Skeletal muscle tissue (tissue), 4 donors: Measurements from ENCODE around the gene SNTG2. TPM values are rescaled to one million over a fixed set of nuclear protein-coding genes. Genes with fewer than 3 reads are reported as not detected.
"Not testable (repeated sequence)": the region's sequence is repeated elsewhere in the genome, so short reads cannot be mapped to it uniquely, and the experiment has no call there.

Experiments used
- H3K27ac ChIP-seq: one replicate; pipeline ENCODE4 v1.7.0; 2013; ENCODE audit warnings: mild to moderate bottlenecking, low read depth, low read length, inconsistent platforms
- H3K27me3 ChIP-seq, 3 donors: one replicate each; pipeline ENCODE4 v1.7.0; 2013; ENCODE audit warnings: low read length in 3 of 3; ENCODE audit not compliant: control insufficient read depth in 3 of 3, insufficient read depth in 3 of 3
- H3K36me3 ChIP-seq, 3 donors: one replicate each; pipeline ENCODE4 v1.7.0; 2013; ENCODE audit warnings: low read length in 3 of 3; ENCODE audit not compliant: control insufficient read depth in 3 of 3, insufficient read depth in 3 of 3
- H3K4me1 ChIP-seq, 3 donors: one replicate each; pipeline ENCODE4 v1.7.0; 2013; ENCODE audit warnings: low read length in 3 of 3, mild to moderate bottlenecking in 3 of 3; ENCODE audit not compliant: control insufficient read depth in 3 of 3, insufficient read depth in 3 of 3
- H3K4me3 ChIP-seq, 3 donors: one replicate each; pipeline ENCODE4 v1.7.0; 2013; ENCODE audit warnings: low read length in 3 of 3
- H3K9ac ChIP-seq, 3 donors: one replicate each; pipeline ENCODE4 v1.7.0; 2013; ENCODE audit warnings: low read length in 3 of 3, mild to moderate bottlenecking in 3 of 3, moderate library complexity in 2 of 3, low read depth in 1 of 3
- H3K9me3 ChIP-seq, 3 donors: one replicate each; pipeline ENCODE4 v1.7.0; 2013; ENCODE audit warnings: low read length in 3 of 3; ENCODE audit not compliant: control insufficient read depth in 3 of 3
- total RNA-seq: library from RNA; depleted of rRNA; stranded (reverse); fragments of >200 nt; gene quantifications from one replicate; pipeline ENCODE4 v1.2.3, GENCODE V29; 2014
- donor health status: Osteomylitis.

Gene SNTG2
- total RNA-seq, 1 donor from 2014 or later = under 0.01 TPM

GRCh38 chr2:1078326-1078725 is 127.7 kb downstream of the SNTG2 start:
- Histone ChIP-seq H3K27ac (no peak overlapping the region), H3K9ac (no peak overlapping the region), H3K4me1 (peaks cover 0 to 6% (median 0%) of the 10 kb centered on the region in 3 donors), H3K27me3 (peaks cover 8 to 25% (median 15%) of the 10 kb centered on the region in 3 donors), H3K4me3 (no peak overlapping the region), H3K36me3 (no peaks in the 10 kb centered on the region), H3K9me3 (no peaks in the 10 kb centered on the region)

DNA sequence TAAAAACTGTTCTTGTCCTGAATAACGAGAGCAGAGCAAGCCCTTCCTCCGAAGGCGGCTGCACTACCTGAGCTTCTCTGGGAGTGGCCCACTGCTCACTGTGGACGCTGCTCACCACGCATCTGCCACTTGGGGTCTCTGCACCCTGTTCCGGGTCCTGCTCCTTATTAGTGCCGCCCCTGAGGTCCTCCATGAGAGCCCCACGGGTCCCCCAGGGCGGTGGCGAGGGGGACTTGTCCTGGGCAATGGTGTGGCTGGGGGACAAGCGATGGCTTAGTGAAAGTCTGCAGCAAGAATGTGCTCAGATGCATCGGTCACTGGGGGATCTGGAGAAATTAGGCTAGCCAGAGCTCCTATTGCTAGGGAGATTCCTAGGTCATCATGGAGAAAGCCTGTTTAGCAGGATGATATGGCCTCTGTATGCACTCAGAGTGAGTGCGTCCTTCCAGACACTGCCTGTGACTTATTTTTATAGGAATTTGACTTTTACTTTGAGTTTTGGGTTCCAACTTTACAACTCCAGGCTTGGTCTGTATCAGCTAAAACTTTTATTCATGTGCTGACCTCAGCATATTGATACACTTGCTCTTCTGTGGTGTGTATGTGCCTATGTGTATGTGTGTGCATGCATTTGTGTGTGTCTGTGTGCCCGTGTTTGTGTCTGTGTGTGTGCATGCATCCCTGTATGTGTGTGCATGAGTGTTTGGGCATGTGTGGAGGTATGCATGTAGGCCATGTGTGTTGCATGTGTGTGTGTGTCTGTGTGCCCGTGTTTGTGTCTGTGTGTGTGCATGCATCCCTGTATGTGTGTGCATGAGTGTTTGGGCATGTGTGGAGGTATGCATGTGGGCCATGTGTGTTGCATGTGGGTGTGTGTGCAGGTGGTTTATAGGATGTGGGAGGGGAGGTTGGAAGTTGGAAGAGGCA is 129.5 kb downstream of the SNTG2 start:
- Histone ChIP-seq H3K9ac (no peak overlapping the region), H3K36me3 (no peaks in the 10 kb centered on the region), H3K27me3 (peaks cover 8 to 33% (median 15%) of the 10 kb centered on the region in 3 donors), H3K4me1 (peaks cover 0 to 6% (median 0%) of the 10 kb centered on the region in 3 donors), H3K27ac (no peak overlapping the region), H3K9me3 (no peaks in the 10 kb centered on the region), H3K4me3 (no peak overlapping the region)

- Histone ChIP-seq H3K4me3 (no peak overlapping the region), H3K9ac (no peak overlapping the region), H3K4me1 (peaks cover 0 to 6% (median 0%) of the 10 kb centered on the region in 3 donors), H3K27ac (no peak overlapping the region), H3K9me3 (no peaks in the 10 kb centered on the region), H3K27me3 (peaks cover 8 to 33% (median 15%) of the 10 kb centered on the region in 3 donors), H3K36me3 (no peaks in the 10 kb centered on the region)
These were observed 131.0 kb downstream of the SNTG2 start for GRCh38 chr2:1081451-1082225.

GRCh38 chr2:1082456-1083205 is 132.0 kb downstream of the SNTG2 start:
- no peaks in the 10 kb centered on the region for H3K36me3 ChIP-seq
- no peak overlapping the region for H3K4me3 ChIP-seq
- peaks cover 8 to 33% (median 13%) of the 10 kb centered on the region in 3 donors for H3K27me3 ChIP-seq
- H3K9me3 ChIP-seq = no peaks in the 10 kb centered on the region
- peaks cover 0 to 6% (median 0%) of the 10 kb centered on the region in 3 donors for H3K4me1 ChIP-seq
- no peak overlapping the region for H3K27ac ChIP-seq
- H3K9ac ChIP-seq = no peak overlapping the region

DNA sequence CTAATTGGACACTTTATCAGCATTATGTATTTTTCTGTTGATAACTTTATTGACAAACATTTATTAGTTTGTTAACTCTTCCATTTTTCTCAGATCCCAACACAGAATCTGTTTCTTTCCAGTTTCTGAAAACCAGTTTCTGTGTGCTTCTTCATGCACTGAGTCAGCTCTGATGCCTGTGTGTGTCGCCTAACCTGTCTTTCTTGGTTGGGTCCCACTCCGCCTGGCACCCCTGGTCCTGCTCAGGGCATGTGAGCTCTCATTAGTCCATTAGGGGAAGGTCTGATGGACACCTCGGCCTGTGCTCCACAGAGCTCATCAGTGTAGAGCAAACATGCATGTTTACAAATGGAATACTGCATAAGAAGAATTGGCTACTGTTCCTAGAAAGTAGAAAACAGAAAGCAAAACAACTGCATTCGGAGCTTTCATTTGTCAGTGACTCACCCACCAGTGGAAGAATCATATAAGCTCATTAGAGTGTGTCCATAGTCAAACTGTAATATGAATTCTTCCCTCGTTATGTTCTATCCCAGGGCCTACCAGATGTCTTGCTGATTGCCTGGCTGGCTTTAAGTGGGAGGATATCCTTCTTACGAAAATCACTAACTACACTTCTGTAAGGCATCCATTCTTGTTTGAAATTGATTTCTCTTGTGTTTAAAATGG is 137.7 kb downstream of the SNTG2 start:
- Histone ChIP-seq H3K4me1 (no peaks in the 10 kb centered on the region), H3K9ac (no peak overlapping the region), H3K36me3 (no peaks in the 10 kb centered on the region), H3K4me3 (no peak overlapping the region), H3K27ac (no peak overlapping the region), H3K9me3 (no peaks in the 10 kb centered on the region), H3K27me3 (peaks cover 0 to 8% (median 0%) of the 10 kb centered on the region in 3 donors)

GRCh38 chr2:1088940-1089339 is 138.3 kb downstream of the SNTG2 start:
- Histone ChIP-seq H3K4me1 (no peaks in the 10 kb centered on the region), H3K27me3 (peaks cover 0 to 6% (median 0%) of the 10 kb centered on the region in 3 donors), H3K9me3 (no peaks in the 10 kb centered on the region), H3K4me3 (no peak overlapping the region), H3K27ac (no peak overlapping the region), H3K9ac (no peak overlapping the region), H3K36me3 (no peaks in the 10 kb centered on the region)

- Histone ChIP-seq H3K4me1 (no peaks in the 10 kb centered on the region), H3K27me3 (no peaks in the 10 kb centered on the region), H3K36me3 (no peaks in the 10 kb centered on the region), H3K4me3 (no peak overlapping the region), H3K9me3 (no peaks in the 10 kb centered on the region), H3K27ac (no peak overlapping the region), H3K9ac (no peak overlapping the region)
These were observed 141.4 kb downstream of the SNTG2 start for GRCh38 chr2:1091895-1092585.

GRCh38 chr2:1093668-1094067 is 143.0 kb downstream of the SNTG2 start:
- not testable (repeated sequence) for H3K4me1 ChIP-seq, H3K9ac ChIP-seq, H3K9me3 ChIP-seq, H3K4me3 ChIP-seq, H3K36me3 ChIP-seq, H3K27me3 ChIP-seq
- peak overlapping the region; percentile 58 for H3K27ac ChIP-seq

GRCh38 chr2:1097101-1097500 is 146.5 kb downstream of the SNTG2 start:
- Histone ChIP-seq H3K9me3 (no peaks in the 10 kb centered on the region), H3K27ac (no peak overlapping the region)

More at GRCh38 chr2:1097101-1097500, 146.5 kb downstream of the SNTG2 start:
- Histone ChIP-seq H3K9ac (no peak overlapping the region), H3K36me3 (no peaks in the 10 kb centered on the region), H3K4me1 (no peaks in the 10 kb centered on the region), H3K4me3 (no peak overlapping the region), H3K27me3 (peaks cover 0 to 5% (median 0%) of the 10 kb centered on the region in 3 donors)
